ENCODE measurements around the gene SIRT3.

Gene SIRT3

GRCh38 chr11:280706-281485, 44.8 kb upstream of the SIRT3 start:
- H3K4me1 ChIP-seq (ENCODE audit: low read depth, poor library complexity, severe bottlenecking), result no peaks in the 10 kb centered on the region
- H3K4me2 ChIP-seq, result no peak overlapping the region
- H3K79me2 ChIP-seq (ENCODE audit: insufficient read depth, low read depth), result no peaks in the 10 kb centered on the region
- H2AFZ ChIP-seq (ENCODE audit: low read depth), result no peak overlapping the region
- TF ChIP-seq CTCF (conservative IDR thresholded peaks at IDR 0.05; ENCODE audit: low read depth, low read length), result no peak
- no peaks in the 10 kb centered on the region for H4K20me1 ChIP-seq (ENCODE audit: insufficient read depth)
- H3K27me3 ChIP-seq (ENCODE audit: insufficient read depth, low read depth), result peaks cover 20% of the 10 kb centered on the region
- H3K9ac ChIP-seq, result no peak overlapping the region
- H3K27ac ChIP-seq, result no peak overlapping the region
- no peaks in the 10 kb centered on the region for H3K36me3 ChIP-seq (ENCODE audit: insufficient read depth)
- H3K4me3 ChIP-seq (IDR thresholded peaks at IDR 0.05; ENCODE audit: insufficient read depth, low read depth, low read length), result no peak overlapping the region

- no peak overlapping the region for H2AFZ ChIP-seq (ENCODE audit: low read depth)
- H3K27me3 ChIP-seq (ENCODE audit: insufficient read depth, low read depth), result peaks cover 17% of the 10 kb centered on the region
- no peak overlapping the region for H3K4me3 ChIP-seq (IDR thresholded peaks at IDR 0.05; ENCODE audit: insufficient read depth, low read depth, low read length)
- H3K4me1 ChIP-seq (ENCODE audit: low read depth, poor library complexity, severe bottlenecking), result no peaks in the 10 kb centered on the region
- no peak overlapping the region for H3K4me2 ChIP-seq
- H3K79me2 ChIP-seq (ENCODE audit: insufficient read depth, low read depth), result no peaks in the 10 kb centered on the region
- no peaks in the 10 kb centered on the region for H3K36me3 ChIP-seq (ENCODE audit: insufficient read depth)
- no peaks in the 10 kb centered on the region for H4K20me1 ChIP-seq (ENCODE audit: insufficient read depth)
- no peak overlapping the region for H3K27ac ChIP-seq
- no peak overlapping the region for H3K9ac ChIP-seq
- TF ChIP-seq CTCF (conservative IDR thresholded peaks at IDR 0.05; ENCODE audit: low read depth, low read length), result no peak
Measured at GRCh38 chr11:279966-280705, 44.0 kb upstream of the SIRT3 start.

GRCh38 chr11:279040-279965, 43.2 kb upstream of the SIRT3 start:
- H3K9ac ChIP-seq, result no peak overlapping the region
- H4K20me1 ChIP-seq (ENCODE audit: insufficient read depth), result no peaks in the 10 kb centered on the region
- peaks cover 17% of the 10 kb centered on the region for H3K27me3 ChIP-seq (ENCODE audit: insufficient read depth, low read depth)
- H3K27ac ChIP-seq, result no peak overlapping the region
- no peaks in the 10 kb centered on the region for H3K4me1 ChIP-seq (ENCODE audit: low read depth, poor library complexity, severe bottlenecking)
- no peak overlapping the region for H3K4me2 ChIP-seq
- H3K36me3 ChIP-seq (ENCODE audit: insufficient read depth), result no peaks in the 10 kb centered on the region
- no peak for TF ChIP-seq CTCF (conservative IDR thresholded peaks at IDR 0.05; ENCODE audit: low read depth, low read length)
- H3K4me3 ChIP-seq (IDR thresholded peaks at IDR 0.05; ENCODE audit: insufficient read depth, low read depth, low read length), result no peak overlapping the region
- no peak overlapping the region for H2AFZ ChIP-seq (ENCODE audit: low read depth)
- H3K79me2 ChIP-seq (ENCODE audit: insufficient read depth, low read depth), result no peaks in the 10 kb centered on the region
